Left lung (tissue), 10 donors: ENCODE data around the gene HMGB1. TPM values are rescaled to one million over a fixed set of nuclear protein-coding genes. Genes with fewer than 3 reads are reported as not detected.

Experiments
- ATAC-seq: fragments of 200-7000 bp; cut with Tn5 transposase; one replicate; pipeline ENCODE4 v1.9.1; 2020; ENCODE audit warnings: moderate library complexity
- DNase-seq, 4 donors: peaks; one replicate each; pipeline ENCODE4 v3.0.0-alpha.2; 2013 to 2020
- H3K27ac ChIP-seq, 2 donors: fragments of 200-600 bp; sonication (generic) in 1 of 2; one replicate each; pipeline versions ENCODE4 v1.5.0 to v1.8.0; 2020 to 2021
- H3K27me3 ChIP-seq, 2 donors: fragments of 200-600 bp; sonication (generic) in 1 of 2; one replicate each; pipeline versions ENCODE4 v1.5.0 to v1.8.0; 2020 to 2021
- H3K36me3 ChIP-seq, 2 donors: fragments of 200-600 bp; sonication (generic) in 1 of 2; one replicate each; pipeline versions ENCODE4 v1.5.0 to v1.8.0; 2020 to 2021
- H3K4me1 ChIP-seq, 2 donors: fragments of 200-600 bp; one replicate each; pipeline ENCODE4 v1.8.0; 2021
- H3K4me3 ChIP-seq, 2 donors: fragments of 200-600 bp; sonication (generic) in 1 of 2; one replicate each; pipeline versions ENCODE4 v1.5.0 to v1.8.0; 2020 to 2021; ENCODE audit warnings: mild to moderate bottlenecking in 1 of 2
- H3K9me3 ChIP-seq, 2 donors: fragments of 200-600 bp; sonication (generic) in 1 of 2; one replicate each; pipeline versions ENCODE4 v1.5.0 to v1.8.0; 2020 to 2021
- intact Hi-C, 2 donors: fragments of 100-400 bp; cut with DNase I; formaldehyde crosslinking; loops; one replicate each; pipeline versions ENCODE4 v1.11.2 to v1.14.2; 2022
- polyA plus RNA-seq, 6 donors: library from polyadenylated mRNA; unstranded; fragments of 120-200 nt; gene quantifications; one replicate each; pipeline ENCODE4 v1.2.1, GENCODE V29; 2013; ENCODE audit not compliant: insufficient read length in 6 of 6
- total RNA-seq, 2 donors: library from RNA; stranded (reverse); fragmentation: NEBNext Ultra II Directional; extraction: Animal tissue kit (Norgen Biotek cat#: 25700); gene quantifications; one replicate each; pipeline ENCODE4 v1.2.1, GENCODE V29; 2021
- TF ChIP-seq, protein P1 (sequence below), 2 donors: fragments of 200-600 bp; sonication (generic) in 1 of 2; IDR thresholded peaks; one replicate each; pipeline versions ENCODE4 v1.5.0 to v1.8.0; 2021; ENCODE audit warnings: antibody characterized with exemption in 2 of 2
- donor health status: DM: no; HTN: yes; CAD: no.
- donor health status: DM: no; HTN: no; CAD: no.

The HMGB1 gene
- total and polyA plus RNA-seq, 8 donors, result 249 to 976 (median 765) TPM

- H3K27me3 ChIP-seq, result no peaks in the 10 kb centered on the region
- DNase-seq, result peak; percentile 80 to 97 (median 87)
- no peaks in the 10 kb centered on the region for H3K9me3 ChIP-seq
- peak overlapping the region; percentile 95 to 96 for H3K27ac ChIP-seq
- peak; percentile 89 for ATAC-seq
- H3K4me3 ChIP-seq, result peak overlapping the region; percentile 43 to 58
- peaks cover 6 to 17% of the 10 kb centered on the region in 2 donors for H3K4me1 ChIP-seq
- TF ChIP-seq, protein P1, sequence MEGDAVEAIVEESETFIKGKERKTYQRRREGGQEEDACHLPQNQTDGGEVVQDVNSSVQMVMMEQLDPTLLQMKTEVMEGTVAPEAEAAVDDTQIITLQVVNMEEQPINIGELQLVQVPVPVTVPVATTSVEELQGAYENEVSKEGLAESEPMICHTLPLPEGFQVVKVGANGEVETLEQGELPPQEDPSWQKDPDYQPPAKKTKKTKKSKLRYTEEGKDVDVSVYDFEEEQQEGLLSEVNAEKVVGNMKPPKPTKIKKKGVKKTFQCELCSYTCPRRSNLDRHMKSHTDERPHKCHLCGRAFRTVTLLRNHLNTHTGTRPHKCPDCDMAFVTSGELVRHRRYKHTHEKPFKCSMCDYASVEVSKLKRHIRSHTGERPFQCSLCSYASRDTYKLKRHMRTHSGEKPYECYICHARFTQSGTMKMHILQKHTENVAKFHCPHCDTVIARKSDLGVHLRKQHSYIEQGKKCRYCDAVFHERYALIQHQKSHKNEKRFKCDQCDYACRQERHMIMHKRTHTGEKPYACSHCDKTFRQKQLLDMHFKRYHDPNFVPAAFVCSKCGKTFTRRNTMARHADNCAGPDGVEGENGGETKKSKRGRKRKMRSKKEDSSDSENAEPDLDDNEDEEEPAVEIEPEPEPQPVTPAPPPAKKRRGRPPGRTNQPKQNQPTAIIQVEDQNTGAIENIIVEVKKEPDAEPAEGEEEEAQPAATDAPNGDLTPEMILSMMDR (IDR thresholded peaks at IDR 0.05), result no peak
- no peaks in the 10 kb centered on the region for H3K36me3 ChIP-seq
- intact Hi-C loops, result no loop called here
Measured at GRCh38 chr13:30421093-30422053, 44.4 kb downstream of the HMGB1 start.

DNA sequence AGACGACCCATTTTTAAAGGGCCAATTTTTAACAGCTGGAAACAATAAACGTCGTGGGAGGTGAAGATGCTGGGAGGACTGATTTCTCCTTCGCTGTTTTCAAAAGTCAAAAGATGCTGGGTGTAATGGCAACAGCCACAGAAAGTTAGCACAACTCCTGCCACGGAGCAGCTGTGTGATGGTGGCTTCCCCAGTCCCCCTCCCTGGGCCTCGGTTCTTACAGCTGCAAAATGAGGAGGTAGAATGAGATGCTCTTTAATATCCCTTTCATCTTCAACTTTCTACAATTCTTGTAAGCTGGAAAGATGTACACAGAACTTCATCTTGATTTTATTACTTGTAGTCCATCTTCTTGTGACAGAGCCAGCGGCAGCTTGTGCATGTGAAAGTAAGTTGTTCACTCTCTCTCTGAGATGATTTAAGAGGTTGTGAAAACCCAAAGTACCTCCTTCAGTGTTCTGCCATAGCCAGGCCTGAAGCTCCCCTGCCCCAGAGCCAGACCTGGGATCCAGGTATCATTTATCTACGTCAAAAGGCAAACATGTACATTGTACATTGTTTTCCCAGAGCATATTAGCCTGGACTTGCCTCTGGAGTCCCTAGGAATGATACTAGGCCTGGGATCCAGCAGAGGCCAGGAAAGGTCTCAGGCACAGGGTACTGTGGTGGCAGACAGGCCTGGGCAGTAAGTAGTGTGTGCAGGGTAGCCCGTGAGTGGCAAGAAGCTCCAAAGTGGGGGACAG is 46.8 kb downstream of the HMGB1 start:
- no peak overlapping the region for H3K27ac ChIP-seq
- peaks cover 6 to 18% of the 10 kb centered on the region in 2 donors for H3K4me1 ChIP-seq
- intact Hi-C loops, result no loop called here
- DNase-seq (no peak), ATAC-seq (no peak)
- no peaks in the 10 kb centered on the region for H3K27me3 ChIP-seq
- H3K4me3 ChIP-seq, result no peak overlapping the region
- no peaks in the 10 kb centered on the region for H3K9me3 ChIP-seq
- TF ChIP-seq, protein P1 (IDR thresholded peaks at IDR 0.05), result no peak
- no peaks in the 10 kb centered on the region for H3K36me3 ChIP-seq

- H3K4me3 ChIP-seq, result no peak overlapping the region
- ATAC-seq, result no peak
Measured at GRCh38 chr13:30418075-30418716, 47.5 kb downstream of the HMGB1 start.

GRCh38 chr13:30416471-30416870 is 49.3 kb downstream of the HMGB1 start:
- H3K4me1 ChIP-seq, result peaks cover 6 to 21% of the 10 kb centered on the region in 2 donors
- no peak for ATAC-seq
- TF ChIP-seq, protein P1 (IDR thresholded peaks at IDR 0.05), result no peak
- H3K27me3 ChIP-seq, result no peaks in the 10 kb centered on the region
- no peak overlapping the region for H3K4me3 ChIP-seq
- no peak overlapping the region for H3K27ac ChIP-seq
- no peaks in the 10 kb centered on the region for H3K36me3 ChIP-seq
- no peak for DNase-seq
- intact Hi-C loops, result no loop called here
- H3K9me3 ChIP-seq, result no peaks in the 10 kb centered on the region

More at GRCh38 chr13:30418075-30418716, 47.5 kb downstream of the HMGB1 start:
- no peak overlapping the region for H3K27ac ChIP-seq
- peaks cover 6 to 25% of the 10 kb centered on the region in 2 donors for H3K4me1 ChIP-seq
- no peaks in the 10 kb centered on the region for H3K36me3 ChIP-seq
- no peak for DNase-seq
- no peaks in the 10 kb centered on the region for H3K9me3 ChIP-seq
- no peaks in the 10 kb centered on the region for H3K27me3 ChIP-seq
- intact Hi-C loops, result no loop called here
- TF ChIP-seq, protein P1 (IDR thresholded peaks at IDR 0.05), result no peak
